Activated CD4-positive, alpha-beta T cell treated with anti-CD3 and anti-CD28 coated beads, Interleukin-2, amount 50 U/mL, for 1 hour (primary cell): ENCODE results near the gene ACTN4.

Experiments used
- DNase-seq: peaks from one replicate; pipeline ENCODE4 v3.0.0-alpha.2; 2020

Gene ACTN4

GRCh38 chr19:38662537-38663155 is 15.2 kb downstream of the ACTN4 start:
- no peak for DNase-seq

GRCh38 chr19:38663156-38663651 is 15.8 kb downstream of the ACTN4 start:
- DNase-seq = no peak

DNA sequence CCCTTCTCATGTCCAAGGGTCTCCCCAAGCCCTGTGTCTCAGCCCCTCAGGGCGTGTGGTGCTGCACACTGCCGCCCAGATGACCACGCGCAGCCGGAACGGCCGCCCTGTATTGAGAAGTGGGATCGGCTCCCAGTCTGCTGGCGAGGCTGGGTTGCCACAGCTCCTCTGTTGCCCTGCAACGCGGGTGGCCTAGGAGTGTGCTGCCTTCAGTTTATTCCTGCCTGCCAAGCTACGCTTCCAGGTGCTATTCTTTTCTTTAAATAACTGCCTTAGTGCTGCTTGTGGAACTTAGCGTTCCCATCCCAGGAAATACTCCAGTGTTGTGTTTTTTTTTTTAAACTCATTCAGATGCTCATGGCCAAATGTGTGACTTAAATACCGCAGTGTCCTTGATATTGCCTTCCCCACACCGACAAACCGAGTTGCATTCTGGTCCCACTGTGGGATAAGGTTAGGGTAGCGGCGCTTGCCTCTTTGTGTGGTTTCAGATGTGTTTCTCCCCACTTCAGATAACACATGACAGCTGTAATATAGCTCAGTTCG is 16.6 kb downstream of the ACTN4 start:
- DNase-seq = no peak

DNA sequence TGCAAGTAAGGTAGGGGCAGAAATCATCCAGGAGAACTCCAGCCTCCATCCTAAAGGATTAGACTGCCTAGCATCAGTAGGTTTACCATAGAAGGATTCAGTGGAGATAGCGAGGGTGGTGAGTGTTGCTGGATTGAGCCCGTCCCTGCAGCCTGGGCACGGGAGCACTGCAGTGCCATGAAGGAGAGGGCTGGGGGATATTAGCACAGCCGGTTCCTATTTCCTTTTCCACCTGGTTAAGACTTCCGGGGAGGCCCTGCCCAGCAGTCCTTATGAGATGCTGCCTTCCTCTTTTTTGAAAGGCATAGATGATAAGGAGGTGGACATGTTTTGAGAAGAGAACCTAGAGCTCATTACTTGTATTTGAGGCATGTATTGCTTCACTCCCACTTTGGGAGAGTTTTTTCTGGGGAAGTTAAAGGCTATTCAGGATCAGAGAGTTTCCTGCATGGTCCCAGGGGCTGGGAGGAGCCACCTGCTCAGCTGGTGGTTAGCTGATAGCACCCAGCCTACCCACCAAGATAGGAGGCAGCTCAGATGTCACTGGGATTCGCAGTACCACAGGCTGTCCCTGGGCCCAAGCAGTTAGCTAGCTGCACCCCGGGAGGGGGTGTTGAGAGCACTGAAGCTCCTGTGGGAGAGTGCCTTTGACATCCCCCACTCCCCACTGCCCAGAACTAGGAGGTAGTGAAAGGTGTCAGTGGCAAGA is 17.2 kb downstream of the ACTN4 start:
- DNase-seq = no peak

DNA sequence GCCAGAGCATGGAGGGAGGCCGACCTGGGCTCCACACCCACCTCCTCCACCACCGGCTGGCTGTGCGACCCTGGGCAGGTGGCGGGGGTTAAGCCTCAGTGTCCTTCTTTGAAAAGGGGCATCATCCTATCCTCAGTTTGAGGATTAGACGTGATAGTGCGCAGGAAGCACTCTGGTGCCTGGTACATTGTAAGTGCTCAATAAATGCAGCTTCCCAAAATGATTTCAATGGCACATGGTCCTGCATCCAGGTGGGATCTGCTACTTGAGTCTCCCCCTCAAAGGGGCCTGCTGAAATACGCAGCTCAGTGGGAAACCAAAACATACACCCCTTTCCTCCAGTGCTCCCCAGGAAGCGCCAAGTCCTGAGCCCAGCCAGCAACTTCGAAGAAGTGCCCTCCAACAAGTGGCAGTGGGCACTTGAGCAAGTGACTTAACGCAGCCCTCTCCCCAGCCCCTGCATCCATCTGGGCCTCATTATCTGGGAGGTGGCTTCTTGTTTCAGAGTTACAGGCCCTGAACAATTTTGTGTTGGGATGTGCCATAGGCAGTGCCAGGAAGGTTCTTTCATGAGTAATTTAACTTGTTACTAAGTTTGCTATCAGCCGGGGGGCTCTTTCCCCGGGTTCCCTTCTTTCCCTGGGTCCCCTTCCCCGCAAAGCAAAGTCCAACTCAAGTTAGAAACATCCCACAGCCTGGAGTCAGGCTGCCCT is 17.9 kb downstream of the ACTN4 start:
- DNase-seq = no peak

DNA sequence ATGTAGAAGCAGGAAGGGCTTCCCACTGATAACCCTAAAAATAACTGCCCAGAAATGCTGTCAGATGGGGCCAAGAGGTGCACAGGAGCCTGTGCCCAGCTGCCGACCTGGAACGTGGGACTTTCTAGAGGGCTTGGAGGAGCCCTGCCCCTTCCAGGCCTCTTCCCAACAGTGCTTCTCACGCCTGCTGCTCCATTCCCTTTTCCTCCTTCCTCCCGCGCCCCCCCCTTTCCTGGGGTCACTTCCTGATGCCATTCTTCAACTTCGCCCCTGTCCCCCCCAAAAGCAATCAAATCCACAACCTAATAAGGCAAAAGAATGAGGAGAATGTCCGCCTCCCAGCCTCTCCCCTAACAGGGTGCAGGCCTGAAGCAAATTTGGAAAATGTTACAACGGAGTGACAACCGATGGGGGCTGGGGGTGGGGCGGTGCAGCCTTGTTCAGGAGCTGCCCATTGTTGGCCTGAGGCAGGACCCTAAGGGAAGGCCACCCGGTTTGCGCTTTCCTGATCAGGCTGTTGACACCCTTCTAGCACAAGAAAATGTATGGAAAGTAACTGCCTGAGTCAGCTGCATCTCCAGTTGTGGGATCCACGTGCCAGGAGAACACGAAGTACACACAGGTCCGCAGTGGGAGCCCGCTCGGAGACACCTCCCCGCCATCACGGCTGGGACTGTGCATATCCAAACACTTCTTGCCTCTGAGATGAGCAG is 18.7 kb downstream of the ACTN4 start:
- no peak for DNase-seq

DNA sequence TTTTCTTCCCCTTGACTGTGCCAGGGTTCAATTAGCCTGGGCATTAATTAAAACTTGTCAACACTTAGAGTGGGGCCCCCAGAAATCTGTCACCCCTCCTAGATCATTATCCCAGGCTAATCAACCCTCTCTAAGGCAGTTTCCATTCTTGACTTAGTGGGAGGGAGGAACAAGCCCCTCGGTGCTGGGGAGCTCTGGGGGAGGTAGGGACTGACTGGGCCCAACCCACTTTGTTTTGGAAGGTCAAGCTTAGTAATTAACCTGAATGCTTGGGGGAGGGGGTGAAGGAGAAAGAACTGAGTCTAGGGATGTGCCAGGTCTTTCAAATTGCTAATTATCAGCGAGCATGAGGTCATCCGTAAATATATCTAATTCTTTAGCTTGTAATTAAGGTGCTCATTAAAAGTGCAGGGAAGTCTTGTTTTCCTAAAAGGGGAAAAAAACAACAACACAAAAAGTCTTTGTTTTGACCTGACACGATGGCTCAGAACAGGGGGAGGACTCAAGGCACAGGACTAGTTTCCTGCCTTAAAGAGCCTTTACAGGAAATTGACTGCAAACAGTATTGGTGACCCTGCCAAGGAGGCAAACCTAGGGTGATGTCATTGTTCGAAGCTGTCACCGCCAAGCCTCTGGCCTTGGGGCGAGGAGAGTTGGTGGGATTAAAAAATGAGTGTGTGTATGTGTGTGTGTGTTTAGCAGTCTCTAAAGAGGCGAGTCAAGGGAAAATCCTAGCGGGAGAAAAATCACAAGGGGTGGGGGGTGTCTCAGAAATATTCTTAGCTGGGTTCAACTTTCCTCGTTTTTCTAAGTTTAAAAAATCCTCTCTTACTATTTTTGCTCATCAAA is 19.4 kb downstream of the ACTN4 start:
- no peak for DNase-seq

- DNase-seq = no peak
Observed at GRCh38 chr19:38667661-38668171, 20.3 kb downstream of the ACTN4 start.

DNA sequence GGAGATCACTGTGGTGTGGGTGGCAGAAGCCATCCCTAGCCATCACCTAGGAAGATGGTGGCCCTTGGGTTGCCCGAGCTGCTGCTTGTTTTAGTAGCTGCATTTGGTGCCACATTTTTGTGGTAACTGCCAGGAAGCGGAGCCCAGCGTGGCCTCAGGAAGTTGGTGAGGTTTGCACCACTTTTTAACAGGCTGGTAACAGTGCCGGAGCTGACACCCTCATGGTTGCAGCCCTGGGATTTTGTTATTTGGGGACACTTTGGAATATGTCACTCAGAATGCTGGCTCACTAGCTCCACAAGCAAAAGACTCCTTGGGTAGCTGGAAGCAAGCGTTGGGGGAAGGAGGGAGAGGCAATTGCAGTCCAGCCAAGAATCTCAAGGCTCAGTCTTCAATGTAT is 22.1 kb downstream of the ACTN4 start:
- peak; percentile 29 for DNase-seq

GRCh38 chr19:38670921-38671398 is 23.5 kb downstream of the ACTN4 start:
- no peak for DNase-seq

GRCh38 chr19:38671654-38672053 is 24.2 kb downstream of the ACTN4 start:
- no peak for DNase-seq

- DNase-seq = no peak
Observed at GRCh38 chr19:38673030-38673429, 25.6 kb downstream of the ACTN4 start.

DNA sequence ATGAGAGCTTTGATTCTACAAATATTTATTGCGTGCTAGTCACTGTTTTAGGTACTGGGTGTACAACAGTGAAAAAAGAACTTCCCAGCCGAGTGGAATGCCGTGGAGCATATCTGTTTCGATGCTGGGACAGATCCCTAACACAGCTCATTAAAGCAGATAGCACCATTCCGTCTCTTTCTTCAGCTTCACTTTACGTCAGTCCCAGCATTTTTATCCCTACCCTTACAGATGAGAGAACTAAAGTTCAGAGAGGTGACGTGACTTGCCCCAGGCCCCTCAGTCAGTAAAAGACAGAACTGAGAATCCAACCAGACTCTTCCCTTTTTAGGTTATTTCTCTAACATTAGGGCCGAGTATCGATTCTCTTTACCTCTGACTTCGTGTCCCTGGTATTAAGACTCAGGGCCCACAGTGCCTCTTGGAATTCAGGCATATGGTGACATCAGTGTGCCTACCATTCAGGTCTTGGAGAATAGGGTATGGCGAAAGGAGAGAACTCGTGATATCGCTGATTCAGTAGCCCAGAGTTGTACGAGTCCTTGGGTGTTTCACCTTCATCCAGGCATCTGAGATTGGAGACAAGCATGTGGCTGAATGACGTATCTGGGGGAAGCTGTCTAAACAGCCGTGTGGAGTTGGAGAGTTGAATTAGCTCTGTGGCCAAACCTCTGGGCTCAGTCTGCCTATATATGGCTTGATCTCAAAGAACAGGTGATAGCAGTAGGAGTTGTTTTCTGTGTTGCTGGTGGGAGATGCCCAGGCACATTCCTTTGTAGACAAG is 27.1 kb downstream of the ACTN4 start:
- no peak for DNase-seq

- DNase-seq = no peak
Observed at GRCh38 chr19:38675611-38676010, 28.2 kb downstream of the ACTN4 start.

DNA sequence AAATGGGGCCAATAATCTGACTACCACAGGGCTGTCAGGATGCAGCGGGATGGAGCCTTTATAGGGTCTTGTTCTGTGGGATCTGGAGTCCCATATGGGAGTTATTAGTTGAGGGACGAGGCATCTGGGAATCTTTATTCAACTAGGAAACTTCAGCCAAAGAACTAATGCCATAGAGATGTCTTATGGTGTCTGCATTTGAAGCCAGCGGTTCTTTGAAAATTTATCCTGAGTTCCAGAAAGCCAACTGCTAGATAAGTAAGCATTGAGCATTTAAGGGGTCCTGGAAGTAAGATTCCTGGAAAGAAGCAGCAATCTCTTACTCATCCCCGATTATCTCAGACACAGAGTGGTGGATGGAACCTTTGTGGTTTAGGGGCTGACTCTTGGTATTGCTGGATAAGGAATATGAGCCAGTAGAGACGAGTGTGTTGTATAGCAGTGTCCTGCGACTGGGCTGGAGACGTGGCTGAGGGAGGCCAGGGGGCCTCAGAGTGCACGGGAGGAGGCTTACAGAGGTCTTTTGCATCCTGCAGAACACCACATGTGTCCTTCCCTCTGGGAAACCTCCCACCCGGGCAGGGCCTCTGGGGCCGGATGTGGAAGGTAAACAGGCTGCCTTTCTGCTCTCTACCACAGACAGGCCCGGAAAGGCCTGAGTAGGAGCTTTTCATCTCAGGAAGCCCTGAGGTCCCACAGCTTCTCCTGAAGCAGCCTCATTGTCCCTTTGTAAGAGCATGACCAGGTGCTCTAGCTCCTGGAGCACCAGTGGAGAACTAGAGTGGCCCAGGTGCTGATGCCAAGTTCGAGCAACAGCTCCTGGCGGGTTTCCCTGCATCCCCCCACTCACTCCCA is 28.8 kb downstream of the ACTN4 start:
- no peak for DNase-seq

GRCh38 chr19:38676878-38677646 is 29.6 kb downstream of the ACTN4 start:
- no peak for DNase-seq

DNA sequence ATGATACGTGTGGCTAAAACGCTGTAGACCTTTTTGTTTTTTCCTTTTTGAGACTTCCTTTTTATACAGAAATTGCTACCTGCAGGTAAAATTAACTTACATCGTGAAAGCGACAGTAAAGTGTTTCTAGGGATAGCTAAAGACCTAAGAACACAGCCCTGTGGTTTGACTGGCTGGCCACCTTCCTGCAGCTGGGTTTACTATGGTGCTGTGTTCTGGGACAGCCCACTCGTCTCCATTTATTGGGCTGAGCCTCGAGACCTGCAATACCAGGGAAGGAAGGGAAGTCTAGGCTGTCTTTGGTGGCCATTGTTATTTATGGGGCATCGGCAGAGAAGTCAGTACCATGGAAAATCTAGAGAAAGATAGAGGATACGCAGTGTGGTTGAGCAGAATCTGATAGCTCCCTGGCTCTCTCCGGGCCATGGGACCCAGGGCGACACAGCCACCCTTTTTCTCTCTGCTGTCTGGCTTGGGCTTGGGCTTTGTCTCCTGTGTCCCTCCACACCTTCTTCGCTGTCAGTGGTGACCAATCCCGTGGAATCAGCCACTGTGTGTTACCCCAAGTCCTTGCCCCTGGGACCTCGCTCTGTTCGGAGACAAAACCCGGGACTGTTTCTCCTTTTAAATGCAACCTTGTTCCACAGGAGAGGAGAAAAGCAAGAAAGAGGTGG is 30.9 kb downstream of the ACTN4 start:
- DNase-seq = no peak

GRCh38 chr19:38678891-38679494 is 31.5 kb downstream of the ACTN4 start:
- DNase-seq = no peak
